PC-3 (cell line): ENCODE data around the gene CELA3B. TPM values are rescaled to one million over a fixed set of nuclear protein-coding genes. Genes with fewer than 3 reads are reported as not detected.
"Not testable (repeated sequence)": the region's sequence is repeated elsewhere in the genome, so short reads cannot be mapped to it uniquely, and the experiment has no call there.

Source experiments
- ATAC-seq: fragments of 200-7000 bp; cut with Tn5 transposase; 2 replicates; pipeline ENCODE4 v1.9.1; 2020; ENCODE audit warnings: mild to moderate bottlenecking, moderate library complexity
- BruUV-seq: library from RNA; stranded (reverse); fragments of 400-500 nt; replicated peaks from 2 replicates; lab custom pipeline; 2021; lab: Mats Ljungman, UMichigan
- CTCF ChIA-PET: fragments of 300-600 bp; sonication (Branson Sonifier 250); formaldehyde crosslinking; loops from one replicate; lab custom pipeline; 2022; ENCODE audit warnings: antibody characterized with exemption; lab: Charles Lee
- POLR2A ChIA-PET: fragments of 300-600 bp; sonication (Branson Sonifier 250); formaldehyde crosslinking; loops from one replicate; lab custom pipeline; 2022; ENCODE audit warnings: antibody characterized with exemption; ENCODE audit not compliant: unreplicated experiment; lab: Charles Lee
- DNase-seq: peaks from one replicate; pipeline ENCODE4 v3.0.0-alpha.2; 2015
- H2AFZ ChIP-seq: fragments of 300-600 bp; sonication (generic); 2 replicates; pipeline ENCODE4 v1.6.0; 2016; ENCODE audit warnings: antibody characterized with exemption, low read length
- H3F3A ChIP-seq: fragments of 300-600 bp; sonication (generic); one replicate; pipeline ENCODE4 v1.6.0; 2017; ENCODE audit warnings: antibody characterized with exemption, low read length, control low read depth, mild to moderate bottlenecking; ENCODE audit not compliant: unreplicated experiment
- H3K27ac ChIP-seq: fragments of 300-600 bp; sonication (generic); 2 replicates; pipeline ENCODE4 v1.5.1; 2016; ENCODE audit warnings: mild to moderate bottlenecking, low read length
- H3K27me3 ChIP-seq: fragments of 300-600 bp; sonication (generic); 2 replicates; pipeline ENCODE4 v1.6.1; 2016; ENCODE audit warnings: low read length, mixed read lengths
- H3K36me3 ChIP-seq: fragments of 300-600 bp; sonication (generic); 2 replicates; pipeline ENCODE4 v1.6.1; 2016; ENCODE audit warnings: low read depth, mixed run types, low read length, mixed read lengths
- H3K4me1 ChIP-seq: fragments of 300-600 bp; sonication (generic); 2 replicates; pipeline ENCODE4 v1.5.1; 2016; ENCODE audit warnings: low read length; ENCODE audit not compliant: insufficient read depth
- H3K4me2 ChIP-seq: fragments of 300-600 bp; sonication (generic); 2 replicates; pipeline ENCODE4 v1.6.0; 2016; ENCODE audit warnings: low read length
- H3K4me3 ChIP-seq: fragments of 300-600 bp; sonication (generic); 2 replicates; pipeline ENCODE4 v1.5.1; 2016; ENCODE audit warnings: mild to moderate bottlenecking, low read length, mixed read lengths
- H3K79me2 ChIP-seq: fragments of 300-600 bp; sonication (generic); 2 replicates; pipeline ENCODE4 v1.6.1; 2017; ENCODE audit warnings: low read length, mixed read lengths
- H3K9ac ChIP-seq: fragments of 300-600 bp; sonication (generic); 2 replicates; pipeline ENCODE4 v1.6.0; 2016; ENCODE audit warnings: mild to moderate bottlenecking, low read length
- H3K9me2 ChIP-seq: fragments of 300-600 bp; sonication (generic); replicated peaks from 2 replicates; pipeline ENCODE4 v1.6.1; 2016; ENCODE audit warnings: mixed run types, low read length, mixed read lengths
- H3K9me3 ChIP-seq: fragments of 300-600 bp; sonication (generic); 2 replicates; pipeline ENCODE4 v1.6.1; 2016; ENCODE audit warnings: low read length, mixed read lengths
- H4K20me1 ChIP-seq: fragments of 300-600 bp; sonication (generic); 2 replicates; pipeline ENCODE4 v1.6.1; 2016; ENCODE audit warnings: low read length, mixed read lengths
- intact Hi-C: fragments of 100-400 bp; cut with micrococcal nuclease; formaldehyde crosslinking; loops from 2 replicates; pipeline ENCODE4 v1.9.0; 2023
- total RNA-seq: library from RNA; depleted of rRNA; stranded (reverse); fragments of >200 nt; gene quantifications from 2 replicates; pipeline ENCODE4 v1.2.3, GENCODE V29; 2014

CELA3B gene
- total RNA-seq, 1 experiment from 2014 or later: not detected

DNA sequence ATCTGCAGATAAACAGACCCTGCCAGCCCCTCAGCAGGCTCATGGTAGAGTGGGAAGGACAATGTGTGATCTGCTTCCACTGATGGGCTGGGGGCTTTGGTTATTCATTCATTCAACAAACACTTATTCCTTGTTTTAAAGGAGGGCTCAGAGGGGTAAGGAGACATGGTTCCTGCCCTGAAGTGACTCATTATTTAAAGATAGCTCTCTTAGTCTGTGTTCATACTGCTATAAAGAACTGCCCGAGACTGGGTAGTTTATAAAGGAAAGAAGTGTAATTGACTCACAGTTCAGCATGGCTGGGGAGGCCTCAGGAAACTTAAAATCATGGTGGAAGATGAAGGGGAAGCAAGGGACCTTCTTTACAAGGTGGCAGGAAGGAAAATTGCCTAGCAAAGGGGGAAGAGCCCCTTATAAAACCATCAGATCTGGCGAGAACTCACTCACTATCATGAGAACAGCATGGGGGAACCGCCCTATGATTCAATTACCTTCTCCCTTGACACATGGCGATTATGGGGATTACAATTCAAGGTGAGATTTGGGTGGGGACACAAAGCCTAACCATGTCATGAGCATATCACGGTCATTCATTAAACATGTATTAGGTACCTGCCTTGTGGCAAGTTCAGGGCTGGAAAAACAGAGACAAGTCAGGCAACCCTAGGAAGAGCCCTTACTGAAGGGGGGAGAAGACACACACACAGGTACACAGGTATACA lies 13.0 kb downstream of the CELA3B start:
- H3K27ac ChIP-seq, H3K36me3 ChIP-seq, H3K79me2 ChIP-seq, H3K4me2 ChIP-seq, H3F3A ChIP-seq, POLR2A ChIA-PET, H4K20me1 ChIP-seq, H3K4me1 ChIP-seq, H3K4me3 ChIP-seq, H3K9me3 ChIP-seq, H3K9me2 ChIP-seq, CTCF ChIA-PET, H3K9ac ChIP-seq, H3K27me3 ChIP-seq, intact Hi-C loops, H2AFZ ChIP-seq, BruUV-seq: not testable (repeated sequence)
- ATAC-seq (peak; percentile 92), DNase-seq (peak; percentile 19)

DNA sequence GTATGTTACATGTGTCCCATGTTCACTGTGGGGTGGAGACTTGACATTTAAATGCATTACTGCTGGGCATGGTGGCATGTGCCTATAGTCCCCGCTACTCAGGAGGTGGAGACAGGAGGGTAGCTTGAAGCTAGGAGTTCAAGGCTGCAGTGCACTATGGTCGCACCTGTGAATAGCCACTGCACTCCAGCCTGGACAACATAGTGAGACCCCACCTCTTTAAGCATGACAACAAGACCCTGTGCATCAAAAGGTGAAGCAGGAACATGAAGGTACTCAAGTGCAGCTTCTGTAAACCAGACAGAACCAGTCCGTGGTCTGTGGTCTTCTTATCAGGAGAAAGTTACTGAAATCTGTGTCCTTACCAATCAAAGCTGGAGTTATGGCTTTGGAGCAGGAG lies 15.4 kb downstream of the CELA3B start:
- H3K27ac ChIP-seq, H3F3A ChIP-seq, H3K36me3 ChIP-seq, BruUV-seq, ATAC-seq, H3K79me2 ChIP-seq, H3K9me2 ChIP-seq, H4K20me1 ChIP-seq, DNase-seq, H3K4me2 ChIP-seq, H3K9me3 ChIP-seq, H3K9ac ChIP-seq, H2AFZ ChIP-seq, H3K4me3 ChIP-seq, H3K4me1 ChIP-seq, intact Hi-C loops, CTCF ChIA-PET, POLR2A ChIA-PET, H3K27me3 ChIP-seq: not testable (repeated sequence)

DNA sequence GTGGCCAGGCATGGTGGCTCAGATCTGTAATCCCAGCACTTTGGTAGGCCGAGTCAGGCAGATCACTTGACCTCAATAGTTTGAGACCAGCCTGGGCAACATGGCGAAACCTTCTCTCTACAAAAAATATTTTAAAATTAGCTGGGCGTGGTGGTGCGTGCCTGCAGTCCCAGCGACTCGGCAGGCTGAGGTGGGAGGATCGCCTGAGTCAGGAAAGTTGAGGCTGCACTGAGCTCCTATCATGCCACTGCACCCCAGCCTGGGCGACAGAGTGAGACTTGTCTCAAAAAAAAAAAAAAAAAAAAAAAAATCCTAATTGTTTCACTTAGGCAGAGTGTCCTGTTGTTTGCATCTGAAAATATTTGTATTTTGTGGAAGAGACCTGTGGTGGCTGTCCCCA lies 17.9 kb downstream of the CELA3B start:
- not testable (repeated sequence) for H2AFZ ChIP-seq

DNA sequence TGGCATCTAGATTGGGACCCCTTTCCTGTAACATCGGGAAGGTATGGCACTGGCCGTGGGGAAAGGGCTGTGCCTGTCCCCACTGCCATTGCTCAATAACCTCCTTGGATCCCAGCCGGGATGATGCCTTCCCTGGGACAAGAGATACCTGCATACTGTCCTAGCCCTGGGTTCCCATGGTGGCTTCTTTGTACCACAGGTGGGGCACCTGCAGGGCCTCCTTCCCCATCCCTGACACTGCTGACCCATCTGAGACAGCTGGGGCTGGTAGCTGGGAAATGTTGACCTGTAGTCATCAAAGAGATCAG lies 19.8 kb downstream of the CELA3B start:
- H3F3A ChIP-seq, H3K9me3 ChIP-seq, H2AFZ ChIP-seq, H3K9ac ChIP-seq, POLR2A ChIA-PET, CTCF ChIA-PET, H3K4me3 ChIP-seq, H4K20me1 ChIP-seq, H3K36me3 ChIP-seq, DNase-seq, H3K9me2 ChIP-seq, BruUV-seq, H3K79me2 ChIP-seq, H3K4me2 ChIP-seq, H3K27me3 ChIP-seq, intact Hi-C loops, ATAC-seq: not testable (repeated sequence)
- H3K4me1 ChIP-seq: peaks cover 13% of the 10 kb centered on the region; the same call in 1 of the 2 replicates
- H3K27ac ChIP-seq: peak overlapping the region; percentile 91; the same call in 1 of the 2 replicates

More for the DNA sequence above, 17.9 kb downstream of the CELA3B start:
- H3K4me2 ChIP-seq, H3K4me3 ChIP-seq, CTCF ChIA-PET, ATAC-seq, H3K36me3 ChIP-seq, DNase-seq, H3K9me3 ChIP-seq, H3K9me2 ChIP-seq, H4K20me1 ChIP-seq, POLR2A ChIA-PET, BruUV-seq, intact Hi-C loops, H3K79me2 ChIP-seq, H3F3A ChIP-seq, H3K9ac ChIP-seq, H3K27ac ChIP-seq, H3K27me3 ChIP-seq: not testable (repeated sequence)
- peaks cover 13% of the 10 kb centered on the region; the same call in 1 of the 2 replicates for H3K4me1 ChIP-seq

DNA sequence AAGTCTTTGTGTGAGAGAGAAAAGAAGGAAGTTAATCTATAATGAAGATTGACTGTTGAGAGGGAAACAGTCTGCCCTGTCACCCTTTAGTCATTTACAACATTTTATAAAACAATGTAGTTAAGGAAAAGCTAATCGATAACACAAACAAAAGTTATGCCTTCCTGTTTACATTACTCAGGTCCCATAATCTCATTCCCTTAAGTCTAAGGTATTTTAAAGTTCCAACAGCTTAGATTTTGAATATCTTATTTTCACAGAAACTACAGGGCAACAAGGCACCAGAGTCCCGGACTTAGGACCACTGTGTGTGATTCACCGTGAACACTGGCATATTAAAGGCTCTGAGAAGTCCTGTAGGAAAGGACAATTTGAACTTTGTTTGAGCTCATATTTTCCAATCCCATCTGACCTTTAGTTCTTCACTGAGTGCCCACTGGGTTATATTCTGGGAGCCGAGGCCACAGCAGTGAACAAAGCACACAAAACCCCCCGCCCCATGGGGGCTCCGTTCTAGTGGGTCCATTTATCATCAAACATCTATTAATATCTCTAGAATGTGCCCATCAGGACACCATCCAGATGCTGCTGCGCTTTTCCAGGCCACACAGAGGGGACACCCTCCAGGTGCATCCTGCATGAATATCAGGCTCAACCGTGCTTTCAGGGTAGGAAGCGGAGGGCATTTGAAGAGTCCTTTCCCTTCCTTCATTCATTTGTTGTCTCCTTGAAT lies 21.2 kb downstream of the CELA3B start:
- ChIA-PET CTCF (interaction anchor here (0.6 kb wide), 1 partner anchor 743 kb away, joined by 5 read pairs; no protein-coding TSS in a partner anchor), POLR2A (interaction anchor here (0.7 kb wide), 1 partner anchor 14 kb away, joined by 6 read pairs; no protein-coding TSS in a partner anchor)
- intact Hi-C loops: loop anchor here (1.0 kb wide), 1 partner anchor 21 kb away; no protein-coding TSS in a partner anchor
- not testable (repeated sequence) for H3K4me3 ChIP-seq, H3F3A ChIP-seq, H3K79me2 ChIP-seq, H3K9me3 ChIP-seq, H3K36me3 ChIP-seq, H2AFZ ChIP-seq, H4K20me1 ChIP-seq, H3K9me2 ChIP-seq, H3K27me3 ChIP-seq
- peak overlapping the region; percentile 91 for H3K27ac ChIP-seq
- DNase-seq (peak; percentile 56), ATAC-seq (peak; percentile 88)
- peaks cover 13% of the 10 kb centered on the region; the same call in 1 of the 2 replicates for H3K4me1 ChIP-seq
- BruUV-seq: TSS peak; percentile 86
- H3K9ac ChIP-seq: peak overlapping the region; percentile 33
- H3K4me2 ChIP-seq: peak overlapping the region; percentile 57

DNA sequence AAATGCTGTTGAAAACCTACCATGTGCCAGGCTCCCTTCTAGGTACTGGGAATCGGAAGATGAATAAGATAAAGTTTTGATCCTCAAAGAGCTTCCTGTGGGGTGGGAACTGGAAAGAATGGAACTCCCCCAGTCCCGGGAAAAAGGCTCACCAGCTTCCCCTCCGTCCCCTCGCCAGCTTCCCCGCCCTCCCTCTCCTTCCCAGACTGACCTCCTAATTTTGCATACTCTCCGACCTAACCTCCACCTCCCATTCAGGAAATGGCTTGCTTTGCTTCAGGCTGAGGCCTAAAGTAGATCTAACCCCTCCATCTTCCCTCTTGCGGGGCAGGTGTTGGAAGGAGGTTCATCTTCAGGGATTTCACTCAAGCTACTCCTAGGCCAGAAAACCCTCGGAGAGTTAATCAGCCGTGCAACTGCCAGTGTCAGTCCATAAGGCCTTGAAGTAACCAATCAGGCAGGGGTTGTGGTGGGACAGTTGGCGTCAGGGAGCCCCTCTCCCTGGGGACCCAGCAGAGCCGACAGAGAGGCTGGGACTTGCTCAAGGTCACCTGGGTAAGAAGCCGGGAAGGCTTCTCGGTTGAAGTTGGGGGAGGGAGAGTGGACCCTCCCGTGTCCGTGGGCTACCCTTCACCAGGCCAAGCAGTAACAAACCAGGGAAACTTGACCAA lies 21.9 kb downstream of the CELA3B start:
- H3K9me2 ChIP-seq, DNase-seq, CTCF ChIA-PET, BruUV-seq, H3K36me3 ChIP-seq, H3K79me2 ChIP-seq, H3K27me3 ChIP-seq, intact Hi-C loops, H3F3A ChIP-seq, H3K4me2 ChIP-seq, H3K9me3 ChIP-seq, POLR2A ChIA-PET, ATAC-seq, H3K4me3 ChIP-seq, H4K20me1 ChIP-seq, H2AFZ ChIP-seq: not testable (repeated sequence)
- Histone ChIP-seq H3K4me1 (peaks cover 13% of the 10 kb centered on the region; the same call in 1 of the 2 replicates), H3K9ac (peak overlapping the region; percentile 33; the same call in 1 of the 2 replicates), H3K27ac (peak overlapping the region; percentile 91)
